ENCODE results near the gene PDE4D.

GRCh38 chr5:59458966-59459729 lies 434.4 kb downstream of the PDE4D start:
- TF ChIP-seq, protein P1, sequence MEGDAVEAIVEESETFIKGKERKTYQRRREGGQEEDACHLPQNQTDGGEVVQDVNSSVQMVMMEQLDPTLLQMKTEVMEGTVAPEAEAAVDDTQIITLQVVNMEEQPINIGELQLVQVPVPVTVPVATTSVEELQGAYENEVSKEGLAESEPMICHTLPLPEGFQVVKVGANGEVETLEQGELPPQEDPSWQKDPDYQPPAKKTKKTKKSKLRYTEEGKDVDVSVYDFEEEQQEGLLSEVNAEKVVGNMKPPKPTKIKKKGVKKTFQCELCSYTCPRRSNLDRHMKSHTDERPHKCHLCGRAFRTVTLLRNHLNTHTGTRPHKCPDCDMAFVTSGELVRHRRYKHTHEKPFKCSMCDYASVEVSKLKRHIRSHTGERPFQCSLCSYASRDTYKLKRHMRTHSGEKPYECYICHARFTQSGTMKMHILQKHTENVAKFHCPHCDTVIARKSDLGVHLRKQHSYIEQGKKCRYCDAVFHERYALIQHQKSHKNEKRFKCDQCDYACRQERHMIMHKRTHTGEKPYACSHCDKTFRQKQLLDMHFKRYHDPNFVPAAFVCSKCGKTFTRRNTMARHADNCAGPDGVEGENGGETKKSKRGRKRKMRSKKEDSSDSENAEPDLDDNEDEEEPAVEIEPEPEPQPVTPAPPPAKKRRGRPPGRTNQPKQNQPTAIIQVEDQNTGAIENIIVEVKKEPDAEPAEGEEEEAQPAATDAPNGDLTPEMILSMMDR (conservative IDR thresholded peaks at IDR 0.05; ENCODE audit: low read depth, low read length), result no peak
- no peak for TF ChIP-seq EZH2 (IDR thresholded peaks at IDR 0.05; ENCODE audit: low read length, unreplicated experiment)
